Naive B cell (primary cell): ENCODE measurements around the gene AP1B1. TPM values are rescaled to one million over a fixed set of nuclear protein-coding genes. Genes with fewer than 3 reads are reported as not detected.
A peak's percentile ranks its signal among the peaks of the same experiment; 100 is the strongest.

Experiments used
- ATAC-seq, 2 donors: fragments of 150-1000 bp; cut with Tn5 transposase; 2 replicates each; pipeline ENCODE4 v1.10.0; 2021; ENCODE audit warnings: low read depth in 2 of 2, mild to moderate bottlenecking in 2 of 2, moderate library complexity in 2 of 2
- DNase-seq: peaks from one replicate; pipeline ENCODE4 v3.0.0; 2022
- H3K27ac Mint-ChIP-seq, 6 donors: one replicate each; pipeline ENCODE4 v1.8.0; 2020 to 2022; ENCODE audit warnings: mild to moderate bottlenecking in 6 of 6, mixed read lengths in 6 of 6, moderate library complexity in 5 of 6, inconsistent platforms in 2 of 6
- H3K27me3 Mint-ChIP-seq, 3 donors: one replicate each; pipeline ENCODE4 v1.8.0; 2021 to 2022; ENCODE audit warnings: mixed read lengths in 3 of 3, mild to moderate bottlenecking in 1 of 3
- H3K36me3 Mint-ChIP-seq, 2 donors: one replicate each; pipeline ENCODE4 v1.8.0; 2020 to 2022; ENCODE audit warnings: mixed read lengths in 2 of 2, inconsistent platforms in 1 of 2, mild to moderate bottlenecking in 1 of 2
- H3K4me1 Mint-ChIP-seq, 3 donors: one replicate each; pipeline ENCODE4 v1.8.0; 2020 to 2022; ENCODE audit warnings: mixed read lengths in 3 of 3, inconsistent platforms in 1 of 3, mild to moderate bottlenecking in 1 of 3, moderate library complexity in 1 of 3
- H3K4me3 Mint-ChIP-seq, 8 donors: one replicate each; pipeline ENCODE4 v1.8.0; 2020 to 2022; ENCODE audit warnings: mild to moderate bottlenecking in 8 of 8, mixed read lengths in 8 of 8, moderate library complexity in 8 of 8, inconsistent platforms in 2 of 8
- H3K9me3 Mint-ChIP-seq, 7 donors: one replicate each; pipeline ENCODE4 v1.8.0; 2020 to 2022; ENCODE audit warnings: mixed read lengths in 7 of 7, mild to moderate bottlenecking in 5 of 7, inconsistent platforms in 2 of 7, moderate library complexity in 1 of 7
- polyA plus RNA-seq, 6 donors: library from polyadenylated mRNA; unstranded; fragments of 300-500 nt; fragmentation: Illumina TruSeq; gene quantifications; one replicate each; pipeline ENCODE4 v1.2.3, GENCODE V29; 2021; ENCODE audit warnings: low read depth in 6 of 6

AP1B1 gene
- polyA plus RNA-seq, 6 donors from 2014 or later = 27.4 to 72.0 (median 42.5) TPM

DNA sequence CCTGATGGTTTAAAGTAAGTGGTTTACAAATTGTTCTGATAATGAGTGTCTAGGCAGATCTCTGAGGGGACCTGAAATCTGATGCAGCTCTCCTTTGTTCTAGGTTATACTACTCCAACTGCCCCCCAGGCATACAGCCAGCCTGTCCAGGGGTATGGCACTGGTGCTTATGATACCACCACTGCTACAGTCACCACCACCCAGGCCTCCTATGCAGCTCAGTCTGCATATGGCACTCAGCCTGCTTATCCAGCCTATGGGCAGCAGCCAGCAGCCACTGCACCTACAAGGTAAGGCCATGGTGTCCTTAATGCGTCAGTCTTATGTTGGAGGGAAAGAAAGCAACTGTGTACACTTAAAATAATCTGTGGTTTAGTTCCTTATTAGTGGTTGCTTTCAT is 110.4 kb downstream of the AP1B1 start:
- Mint-ChIP-seq H3K27me3 (no peaks in the 10 kb centered on the region), H3K4me3 (no peak overlapping the region)
- DNase-seq = no peak

More for the DNA sequence above, 110.4 kb downstream of the AP1B1 start:
- Mint-ChIP-seq H3K9me3 (no peaks in the 10 kb centered on the region), H3K36me3 (peaks cover 17 to 18% of the 10 kb centered on the region in 2 donors), H3K4me1 (peaks cover 30 to 49% (median 30%) of the 10 kb centered on the region in 3 donors), H3K27ac (peak overlapping the region in 1 of 6 donors; percentile 18)
- ATAC-seq = no peak

Other genes starting within 250 kb of the AP1B1 start
- not detected for gene EMID1, start 182.7 kb downstream of the AP1B1 start, polyA plus RNA-seq
- gene RHBDD3, start 120.6 kb downstream of the AP1B1 start, polyA plus RNA-seq = 1 to 10 TPM in 4 of 6 donors, under 1 TPM in 1, not detected in 1; 0.72 to 4.2 (median 2.9) TPM
- gene EWSR1, start 120.3 kb downstream of the AP1B1 start, polyA plus RNA-seq = 100 to 1,000 TPM; 175 to 252 (median 194) TPM
- 1 to 10 TPM in 3 of 6 donors, under 1 TPM in 2, not detected in 1; 0.39 to 1.2 (median 1.0) TPM for gene GAS2L1, start 81.9 kb downstream of the AP1B1 start, polyA plus RNA-seq
- gene RASL10A, start 72.9 kb downstream of the AP1B1 start, polyA plus RNA-seq = not detected
- gene RFPL1, start 50.0 kb upstream of the AP1B1 start, polyA plus RNA-seq = not detected
- gene NEFH, start 91.6 kb upstream of the AP1B1 start, polyA plus RNA-seq = under 1 TPM in 1 of 6 donors, not detected in 5; 0.09 TPM
- 10 to 100 TPM; 18.8 to 30.1 (median 22.7) TPM for gene THOC5, start 165.2 kb upstream of the AP1B1 start, polyA plus RNA-seq
- gene NIPSNAP1, start 192.5 kb upstream of the AP1B1 start, polyA plus RNA-seq = 10 to 100 TPM; 38.2 to 66.8 (median 46.6) TPM
- 10 to 100 TPM in 5 of 6 donors, 1 to 10 TPM in 1; 6.5 to 23.7 (median 20.0) TPM for gene NF2, start 215.1 kb upstream of the AP1B1 start, polyA plus RNA-seq